Measurements from ENCODE around the gene SLC22A7. TPM values are rescaled to one million over a fixed set of nuclear protein-coding genes. Genes with fewer than 3 reads are reported as not detected.

SLC22A7 gene
- total RNA-seq, 1 donor from 2014 or later = not detected

- Mint-ChIP-seq H3K27me3 (ENCODE audit: unreplicated experiment) (peaks cover 3% of the 10 kb centered on the region), H3K36me3 (ENCODE audit: unreplicated experiment) (no peaks in the 10 kb centered on the region), H3K9me3 (ENCODE audit: unreplicated experiment) (no peaks in the 10 kb centered on the region), H3K4me3 (ENCODE audit: unreplicated experiment) (no peak overlapping the region), H3K27ac (ENCODE audit: unreplicated experiment) (no peak overlapping the region), H3K4me1 (ENCODE audit: unreplicated experiment) (peaks cover 1% of the 10 kb centered on the region)
- no peak for DNase-seq (ENCODE audit: extremely low spot score, unreplicated experiment)
- TF ChIP-seq CTCF (IDR thresholded peaks at IDR 0.05) = no peak
Measured at GRCh38 chr6:43287717-43288679, 10.1 kb upstream of the SLC22A7 start.

GRCh38 chr6:43290339-43290904 is 7.6 kb upstream of the SLC22A7 start:
- Mint-ChIP-seq H3K36me3 (ENCODE audit: unreplicated experiment) (no peaks in the 10 kb centered on the region), H3K9me3 (ENCODE audit: unreplicated experiment) (no peaks in the 10 kb centered on the region), H3K27me3 (ENCODE audit: unreplicated experiment) (peaks cover 3% of the 10 kb centered on the region), H3K4me3 (ENCODE audit: unreplicated experiment) (no peak overlapping the region), H3K27ac (ENCODE audit: unreplicated experiment) (no peak overlapping the region), H3K4me1 (ENCODE audit: unreplicated experiment) (peaks cover 1% of the 10 kb centered on the region)
- no peak for TF ChIP-seq CTCF (IDR thresholded peaks at IDR 0.05)
- DNase-seq (ENCODE audit: extremely low spot score, unreplicated experiment) = no peak

- no peaks in the 10 kb centered on the region for H3K36me3 Mint-ChIP-seq (ENCODE audit: unreplicated experiment)
- TF ChIP-seq CTCF (IDR thresholded peaks at IDR 0.05) = no peak
- no peak for DNase-seq (ENCODE audit: extremely low spot score, unreplicated experiment)
- no peak overlapping the region for H3K27ac Mint-ChIP-seq (ENCODE audit: unreplicated experiment)
- no peaks in the 10 kb centered on the region for H3K9me3 Mint-ChIP-seq (ENCODE audit: unreplicated experiment)
- H3K27me3 Mint-ChIP-seq (ENCODE audit: unreplicated experiment) = peaks cover 3% of the 10 kb centered on the region
- H3K4me3 Mint-ChIP-seq (ENCODE audit: unreplicated experiment) = no peak overlapping the region
- H3K4me1 Mint-ChIP-seq (ENCODE audit: unreplicated experiment) = peaks cover 1% of the 10 kb centered on the region
Measured at GRCh38 chr6:43290905-43291355, 7.1 kb upstream of the SLC22A7 start.

GRCh38 chr6:43291708-43292107 is 6.4 kb upstream of the SLC22A7 start:
- TF ChIP-seq CTCF (IDR thresholded peaks at IDR 0.05) = no peak
- no peaks in the 10 kb centered on the region for H3K36me3 Mint-ChIP-seq (ENCODE audit: unreplicated experiment)
- no peak for DNase-seq (ENCODE audit: extremely low spot score, unreplicated experiment)
- peaks cover 1% of the 10 kb centered on the region for H3K4me1 Mint-ChIP-seq (ENCODE audit: unreplicated experiment)
- no peak overlapping the region for H3K4me3 Mint-ChIP-seq (ENCODE audit: unreplicated experiment)
- H3K9me3 Mint-ChIP-seq (ENCODE audit: unreplicated experiment) = no peaks in the 10 kb centered on the region
- H3K27ac Mint-ChIP-seq (ENCODE audit: unreplicated experiment) = no peak overlapping the region
- H3K27me3 Mint-ChIP-seq (ENCODE audit: unreplicated experiment) = peaks cover 7% of the 10 kb centered on the region

GRCh38 chr6:43292341-43292740 is 5.7 kb upstream of the SLC22A7 start:
- no peaks in the 10 kb centered on the region for H3K36me3 Mint-ChIP-seq (ENCODE audit: unreplicated experiment)
- no peak overlapping the region for H3K4me3 Mint-ChIP-seq (ENCODE audit: unreplicated experiment)
- DNase-seq (ENCODE audit: extremely low spot score, unreplicated experiment) = no peak
- H3K27ac Mint-ChIP-seq (ENCODE audit: unreplicated experiment) = no peak overlapping the region
- peaks cover 12% of the 10 kb centered on the region for H3K27me3 Mint-ChIP-seq (ENCODE audit: unreplicated experiment)
- TF ChIP-seq CTCF (IDR thresholded peaks at IDR 0.05) = no peak
- H3K9me3 Mint-ChIP-seq (ENCODE audit: unreplicated experiment) = no peaks in the 10 kb centered on the region
- H3K4me1 Mint-ChIP-seq (ENCODE audit: unreplicated experiment) = peaks cover 1% of the 10 kb centered on the region

All from osteocyte (in vitro differentiated cells).